ENCODE measurements around the gene TOX3. TPM values are rescaled to one million over a fixed set of nuclear protein-coding genes. Genes with fewer than 3 reads are reported as not detected.

TOX3 gene
- total and polyA plus RNA-seq, 2 of the 13 experiments (the other 11 are each of a cell fraction or from before 2014, with no cell fraction given) = 14.5 to 98.6 TPM

DNA sequence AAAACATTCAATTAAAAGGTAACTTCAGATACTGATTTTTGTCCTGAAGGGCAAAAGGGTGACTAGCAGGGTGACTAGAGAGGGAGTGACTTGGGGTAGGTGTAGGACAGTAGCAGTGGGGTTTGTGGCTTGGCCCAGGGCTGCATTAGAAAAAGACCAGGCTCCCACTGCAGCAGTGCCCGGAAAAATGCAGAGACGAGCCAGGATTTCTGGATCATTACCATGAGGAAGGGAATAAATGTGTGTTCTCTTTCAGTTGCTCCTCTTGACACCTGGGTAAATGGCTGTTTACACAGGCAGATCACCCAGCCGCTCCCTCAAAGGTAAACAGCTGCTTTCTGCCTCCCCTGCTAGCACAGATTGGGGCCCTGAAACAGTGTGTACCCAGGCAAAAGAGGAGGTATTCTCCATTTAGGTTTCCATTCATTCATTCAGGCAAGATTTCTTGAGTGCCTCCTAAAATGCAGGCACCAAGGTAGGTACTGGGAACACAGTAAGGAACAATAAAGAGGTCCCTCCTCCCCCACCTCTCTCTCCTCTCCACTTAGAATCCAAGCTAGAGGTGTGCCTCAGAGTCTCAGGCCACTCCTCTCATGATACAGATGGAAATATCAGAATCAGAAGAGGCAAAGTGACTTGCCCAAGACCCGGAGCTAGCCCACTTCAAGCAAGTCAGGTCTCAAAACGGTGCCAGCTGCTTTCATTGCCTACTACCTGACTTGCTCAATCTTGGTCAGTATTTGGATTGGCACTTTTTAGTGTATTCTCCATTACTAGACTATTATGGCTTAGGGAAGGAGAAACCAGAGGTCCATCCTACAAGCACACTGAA is 15.2 kb upstream of the TOX3 start (continued):
- peak; percentile 88; the same call in 1 of the 2 replicates for TF ChIP-seq ZNF788 (CRISPR knock-in tag; IDR thresholded peaks at IDR 0.05; ENCODE audit: borderline replicate concordance)
- 0 out of 2 replicates have a peak, but pooled peaks have one; percentile 40 for TF ChIP-seq ZBTB3 (CRISPR knock-in tag; IDR thresholded peaks at IDR 0.05; ENCODE audit: borderline replicate concordance, low read depth)
- TF ChIP-seq SRSF4 (IDR thresholded peaks at IDR 0.05; ENCODE audit: low read depth, low read length, poor library complexity, severe bottlenecking) = no peak
- TF ChIP-seq ZBTB4 (CRISPR knock-in tag; IDR thresholded peaks at IDR 0.05; ENCODE audit: borderline replicate concordance) = no peak
- no peak for TF ChIP-seq ZSCAN22 (CRISPR knock-in tag; IDR thresholded peaks at IDR 0.05)
- TF ChIP-seq SMC3 (IDR thresholded peaks at IDR 0.05; ENCODE audit: low read length) = no peak
- TF ChIP-seq DR1 (CRISPR knock-in tag; IDR thresholded peaks at IDR 0.05) = no peak
- TF ChIP-seq PBX2 (CRISPR knock-in tag; IDR thresholded peaks at IDR 0.05) = no peak
- TF ChIP-seq ETS1 (CRISPR knock-in tag; IDR thresholded peaks at IDR 0.05) = no peak
- TF ChIP-seq, protein P1, sequence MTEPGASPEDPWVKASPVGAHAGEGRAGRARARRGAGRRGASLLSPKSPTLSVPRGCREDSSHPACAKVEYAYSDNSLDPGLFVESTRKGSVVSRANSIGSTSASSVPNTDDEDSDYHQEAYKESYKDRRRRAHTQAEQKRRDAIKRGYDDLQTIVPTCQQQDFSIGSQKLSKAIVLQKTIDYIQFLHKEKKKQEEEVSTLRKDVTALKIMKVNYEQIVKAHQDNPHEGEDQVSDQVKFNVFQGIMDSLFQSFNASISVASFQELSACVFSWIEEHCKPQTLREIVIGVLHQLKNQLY (CRISPR knock-in tag; IDR thresholded peaks at IDR 0.05) = peak; percentile 57; the same call in 1 of the 2 replicates
- no peak for TF ChIP-seq U2AF2 (IDR thresholded peaks at IDR 0.05; ENCODE audit: low read depth, low read length)
- no peak for TF ChIP-seq ZNF264 (CRISPR knock-in tag; IDR thresholded peaks at IDR 0.05)
- TF ChIP-seq, protein P2, sequence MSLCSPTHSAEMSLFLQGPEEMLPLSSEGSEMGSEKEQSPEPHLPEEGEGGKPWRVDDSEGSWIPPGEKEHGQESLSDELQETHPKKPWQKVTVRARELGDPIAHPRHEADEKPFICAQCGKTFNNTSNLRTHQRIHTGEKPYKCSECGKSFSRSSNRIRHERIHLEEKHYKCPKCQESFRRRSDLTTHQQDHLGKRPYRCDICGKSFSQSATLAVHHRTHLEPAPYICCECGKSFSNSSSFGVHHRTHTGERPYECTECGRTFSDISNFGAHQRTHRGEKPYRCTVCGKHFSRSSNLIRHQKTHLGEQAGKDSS (CRISPR knock-in tag; IDR thresholded peaks at IDR 0.05; ENCODE audit: borderline replicate concordance, low read depth) = no peak
- no peak for TF ChIP-seq DMAP1 (CRISPR knock-in tag; IDR thresholded peaks at IDR 0.05)
- TF ChIP-seq, protein P3, sequence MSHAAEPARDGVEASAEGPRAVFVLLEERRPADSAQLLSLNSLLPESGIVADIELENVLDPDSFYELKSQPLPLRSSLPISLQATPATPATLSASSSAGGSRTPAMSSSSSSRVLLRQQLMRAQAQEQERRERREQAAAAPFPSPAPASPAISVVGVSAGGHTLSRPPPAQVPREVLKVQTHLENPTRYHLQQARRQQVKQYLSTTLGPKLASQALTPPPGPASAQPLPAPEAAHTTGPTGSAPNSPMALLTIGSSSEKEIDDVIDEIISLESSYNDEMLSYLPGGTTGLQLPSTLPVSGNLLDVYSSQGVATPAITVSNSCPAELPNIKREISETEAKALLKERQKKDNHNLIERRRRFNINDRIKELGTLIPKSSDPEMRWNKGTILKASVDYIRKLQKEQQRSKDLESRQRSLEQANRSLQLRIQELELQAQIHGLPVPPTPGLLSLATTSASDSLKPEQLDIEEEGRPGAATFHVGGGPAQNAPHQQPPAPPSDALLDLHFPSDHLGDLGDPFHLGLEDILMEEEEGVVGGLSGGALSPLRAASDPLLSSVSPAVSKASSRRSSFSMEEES (CRISPR knock-in tag; IDR thresholded peaks at IDR 0.05) = no peak
- no peak for TF ChIP-seq BRCA1 (CRISPR knock-in tag; IDR thresholded peaks at IDR 0.05)
- TF ChIP-seq ARNT (IDR thresholded peaks at IDR 0.05) = no peak
- no peak for TF ChIP-seq MAFF (IDR thresholded peaks at IDR 0.05; ENCODE audit: low read depth, low read length)
- no peak for TF ChIP-seq AHR (CRISPR knock-in tag; IDR thresholded peaks at IDR 0.05)
- TF ChIP-seq ZNF775 (CRISPR knock-in tag; IDR thresholded peaks at IDR 0.05; ENCODE audit: borderline replicate concordance) = no peak
